Heart left ventricle (tissue), 13 donors: ENCODE data around the gene MAP3K5.

ENCODE experiments used
- CTCF ChIP-seq, 12 donors: fragments of 200-600 bp; sonication (generic) in 4 of 12; IDR thresholded peaks; one replicate each; pipeline versions ENCODE4 v1.5.0 to v1.8.0; 2018 to 2022; ENCODE audit warnings: antibody characterized with exemption in 12 of 12, mild to moderate bottlenecking in 5 of 12
- POLR2A ChIP-seq, 2 donors: fragments of 450-650 bp; IDR thresholded peaks; one replicate each; pipeline ENCODE4 v1.6.1; 2017; ENCODE audit warnings: antibody characterized with exemption in 2 of 2, mild to moderate bottlenecking in 2 of 2, moderate library complexity in 2 of 2
- donor health status: ischemic (EF 13 %, LVEDD 7.1; RV severe dilation, severe dysfunction).
- donor health status: DM: no; HTN: yes; CAD: no.
- donor health status: DM: no; HTN: no; CAD: no.
- donor health status: ischemic (EF 25% LVEDD 6.9; RV normal size, moderate dysfunction).
- donor health status: ischemic (EF 25% LVEDD 5.7; RV mildly dilated, moderate dysfunction).
- donor health status: ischemic (EF 35%, LVEDD 5.7; RV mildly dilated, moderate dysfunction).
- donor health status: nonischemic (EF 11% LVEDD 7.7; RV severe dilation, severe dysfunction).
- donor health status: DM: yes; HTN: yes; CAD: no.
- donor health status: PGD.
- donor health status: ischemic (EF 29% LVEDD 5.4; RV normal size, mild dysfunction).
- donor health status: nonischemic (EF 23%, LVEDD 6.1; RV moderate dilation, normal function).

GRCh38 chr6:136566007-136566487 lies 226.2 kb downstream of the MAP3K5 start:
- TF ChIP-seq CTCF (IDR thresholded peaks at IDR 0.05): no peak
- no peak for TF ChIP-seq POLR2A (IDR thresholded peaks at IDR 0.05)
